NCI-H526 (cell line): ENCODE data around the gene TDRD10.

Source experiments
- DNase-seq, 2 experiments: peaks; one replicate each; lab custom pipeline; 2025; lab: John Stamatoyannopoulos, UW

TDRD10 gene, protein sequence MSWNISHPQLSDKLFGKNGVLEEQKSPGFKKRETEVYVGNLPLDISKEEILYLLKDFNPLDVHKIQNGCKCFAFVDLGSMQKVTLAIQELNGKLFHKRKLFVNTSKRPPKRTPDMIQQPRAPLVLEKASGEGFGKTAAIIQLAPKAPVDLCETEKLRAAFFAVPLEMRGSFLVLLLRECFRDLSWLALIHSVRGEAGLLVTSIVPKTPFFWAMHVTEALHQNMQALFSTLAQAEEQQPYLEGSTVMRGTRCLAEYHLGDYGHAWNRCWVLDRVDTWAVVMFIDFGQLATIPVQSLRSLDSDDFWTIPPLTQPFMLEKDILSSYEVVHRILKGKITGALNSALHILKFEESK

GRCh38 chr1:154502066-154502743 lies at the start of gene TDRD10, which contains the start of gene SHE:
TSS of gene TDRD10 (plus strand) at chr1:154502219. CDS start at chr1:154506904, 4,685 bp downstream.
TSS of gene SHE (minus strand) at chr1:154502412. CDS start at chr1:154502026, 386 bp downstream.
- peak in 1 of 2 experiments; percentile 52 for DNase-seq

DNA sequence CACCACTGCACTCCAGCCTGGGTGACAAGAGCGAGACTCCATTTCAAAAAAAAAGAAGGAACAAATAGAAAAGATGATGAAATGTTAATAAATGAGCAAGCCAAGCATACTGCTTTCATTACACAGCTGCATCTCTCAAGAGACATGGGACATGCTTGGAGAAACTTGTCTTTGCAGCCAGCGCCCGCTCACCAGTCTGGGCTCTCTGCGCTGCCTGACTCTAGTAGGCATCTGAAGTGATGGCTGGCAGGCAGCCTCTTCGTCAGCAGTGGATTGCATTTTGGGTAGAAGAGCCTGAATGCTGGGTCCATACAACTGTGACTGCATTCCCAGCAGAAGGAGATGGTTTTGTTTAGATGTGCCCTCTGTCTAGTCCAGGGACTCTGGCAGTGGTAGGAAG lies 48.9 kb upstream of the TDRD10 start:
- DNase-seq, result no peak

DNA sequence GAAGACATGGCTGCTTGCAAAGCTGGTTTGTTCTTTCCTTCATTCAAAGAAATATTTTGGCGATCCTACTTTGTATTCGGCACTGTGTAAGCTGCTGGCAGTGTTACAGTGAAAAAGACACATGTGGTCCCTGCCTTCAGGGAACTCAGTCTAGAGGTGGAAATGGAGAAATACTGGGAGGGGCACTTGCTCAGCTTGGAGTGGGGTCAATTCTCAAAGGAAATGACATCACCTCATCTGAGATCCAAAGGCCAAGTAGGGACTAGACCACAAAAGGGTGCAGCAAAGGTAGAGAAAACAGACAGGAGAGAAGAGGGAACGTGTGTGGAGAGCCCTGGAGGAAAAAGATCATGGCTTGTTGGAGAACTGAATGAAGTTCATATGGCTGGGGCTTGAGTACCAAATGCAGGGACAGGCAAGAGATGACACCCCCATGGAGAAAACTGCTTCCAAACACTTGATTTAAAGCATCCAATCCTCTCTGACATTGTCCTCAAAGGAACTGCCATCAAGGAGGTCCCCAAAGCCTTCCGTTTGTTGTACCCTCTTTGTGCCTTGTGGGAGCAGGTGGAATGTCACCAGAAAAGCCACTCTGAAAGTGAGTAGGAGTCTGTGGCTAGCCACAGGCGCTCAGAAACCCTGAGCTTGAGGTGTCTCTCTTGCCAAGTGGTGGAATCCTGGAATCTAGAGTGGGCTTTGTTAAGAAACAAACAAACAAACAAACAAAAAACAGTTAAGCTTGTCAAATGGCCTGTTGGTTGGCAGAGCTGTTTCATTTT lies 48.3 kb upstream of the TDRD10 start:
- DNase-seq, result no peak

DNA sequence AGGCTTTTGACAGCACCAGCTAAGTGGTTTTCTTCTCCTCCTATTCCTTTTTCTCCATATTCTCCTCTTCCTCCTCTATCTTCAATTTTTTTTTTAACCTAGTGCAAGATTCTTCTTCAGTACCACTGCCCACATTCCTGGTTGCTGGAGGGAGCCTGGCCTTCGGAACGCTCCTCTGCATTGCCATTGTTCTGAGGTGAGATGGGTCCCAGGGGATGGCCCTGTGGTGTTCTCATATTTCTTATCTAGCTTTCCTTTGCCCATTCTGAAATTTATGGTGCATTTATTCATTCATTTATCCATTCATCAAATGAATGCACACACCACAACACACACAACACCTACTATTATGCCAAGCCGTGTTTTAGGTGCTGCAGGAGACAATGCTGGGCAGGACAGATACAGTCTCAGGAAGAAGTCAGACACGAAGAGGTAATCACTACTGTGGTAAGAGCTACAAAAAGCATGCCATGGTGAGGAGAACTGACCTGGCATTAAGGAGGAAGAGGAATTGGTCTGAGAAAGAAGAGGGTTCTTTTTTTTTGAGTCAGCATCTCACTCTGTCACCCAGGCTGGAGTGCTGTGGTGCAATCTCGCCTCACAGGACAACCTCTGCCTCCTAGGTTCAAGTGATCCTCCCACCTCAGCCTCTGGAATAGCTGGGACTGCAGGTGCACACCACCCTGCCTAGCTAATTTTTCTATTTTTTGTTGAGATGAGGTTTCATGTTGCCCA lies 47.5 kb upstream of the TDRD10 start:
- DNase-seq, result peak; percentile 93 to 97

GRCh38 chr1:154456631-154457030 lies 45.4 kb upstream of the TDRD10 start:
- DNase-seq, result no peak

GRCh38 chr1:154459080-154459479 lies 42.9 kb upstream of the TDRD10 start:
- DNase-seq, result no peak

- DNase-seq, result no peak
Measured at GRCh38 chr1:154460695-154461260, 41.2 kb upstream of the TDRD10 start.

GRCh38 chr1:154463512-154463990 lies 38.5 kb upstream of the TDRD10 start:
- no peak for DNase-seq

DNA sequence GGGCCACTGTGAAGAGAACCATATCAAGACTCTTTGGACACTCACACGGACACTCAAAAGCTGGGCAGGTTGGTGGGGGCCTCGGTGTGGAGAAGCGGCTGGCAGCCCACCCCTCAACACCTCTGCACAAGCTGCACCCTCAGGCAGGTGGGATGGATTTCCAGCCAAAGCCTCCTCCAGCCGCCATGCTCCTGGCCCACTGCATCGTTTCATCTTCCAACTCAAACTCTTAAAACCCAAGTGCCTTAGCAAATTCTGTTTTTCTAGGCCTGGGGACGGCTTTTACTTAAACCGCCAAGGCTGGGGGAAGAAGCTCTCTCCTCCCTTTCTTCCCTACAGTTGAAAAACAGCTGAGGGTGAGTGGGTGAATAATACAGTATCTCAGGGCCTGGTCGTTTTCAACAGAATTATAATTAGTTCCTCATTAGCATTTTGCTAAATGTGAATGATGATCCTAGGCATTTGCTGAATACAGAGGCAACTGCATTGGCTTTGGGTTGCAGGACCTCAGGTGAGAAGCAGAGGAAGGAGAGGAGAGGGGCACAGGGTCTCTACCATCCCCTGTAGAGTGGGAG lies 36.3 kb upstream of the TDRD10 start:
- DNase-seq, result no peak

DNA sequence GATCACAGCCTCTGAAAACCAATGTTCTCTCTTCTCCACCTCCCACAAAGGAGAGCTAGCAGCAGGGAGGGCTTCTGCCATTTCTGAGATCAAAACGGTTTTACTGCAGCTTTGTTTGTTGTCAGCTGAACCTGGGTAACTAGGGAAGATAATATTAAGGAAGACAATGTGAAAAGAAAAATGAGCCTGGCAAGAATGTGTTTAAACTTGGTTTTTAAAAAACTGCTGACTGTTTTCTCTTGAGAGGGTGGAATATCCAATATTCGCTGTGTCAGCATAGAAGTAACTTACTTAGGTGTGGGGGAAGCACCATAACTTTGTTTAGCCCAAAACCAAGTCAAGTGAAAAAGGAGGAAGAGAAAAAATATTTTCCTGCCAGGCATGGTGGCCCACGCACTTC lies 35.8 kb upstream of the TDRD10 start:
- DNase-seq, result no peak

DNA sequence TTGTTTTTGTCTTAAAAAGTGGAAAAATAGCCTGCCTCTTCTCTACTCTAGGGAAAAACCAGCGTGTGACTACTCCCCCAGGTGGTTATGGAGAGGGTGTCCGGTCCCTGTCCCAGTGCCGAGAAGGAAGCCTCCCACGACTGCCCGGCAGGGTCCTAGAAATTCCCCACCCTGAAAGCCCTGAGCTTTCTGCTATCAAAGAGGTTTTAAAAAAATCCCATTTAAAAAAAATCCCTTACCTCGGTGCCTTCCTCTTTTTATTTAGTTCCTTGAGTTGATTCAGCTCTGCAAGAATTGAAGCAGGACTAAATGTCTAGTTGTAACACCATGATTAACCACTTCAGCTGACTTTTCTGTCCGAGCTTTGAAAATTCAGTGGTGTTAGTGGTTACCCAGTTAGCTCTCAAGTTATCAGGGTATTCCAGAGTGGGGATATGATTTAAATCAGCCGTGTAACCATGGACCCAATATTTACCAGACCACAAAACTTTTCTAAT lies 35.0 kb upstream of the TDRD10 start:
- DNase-seq, result no peak

GRCh38 chr1:154467434-154468102 lies 34.5 kb upstream of the TDRD10 start:
- no peak for DNase-seq

- DNase-seq, result no peak
Measured at GRCh38 chr1:154468535-154469250, 33.3 kb upstream of the TDRD10 start.

GRCh38 chr1:154469844-154470560 lies 32.0 kb upstream of the TDRD10 start:
- no peak for DNase-seq

GRCh38 chr1:154471304-154471703 lies 30.7 kb upstream of the TDRD10 start:
- DNase-seq, result no peak

DNA sequence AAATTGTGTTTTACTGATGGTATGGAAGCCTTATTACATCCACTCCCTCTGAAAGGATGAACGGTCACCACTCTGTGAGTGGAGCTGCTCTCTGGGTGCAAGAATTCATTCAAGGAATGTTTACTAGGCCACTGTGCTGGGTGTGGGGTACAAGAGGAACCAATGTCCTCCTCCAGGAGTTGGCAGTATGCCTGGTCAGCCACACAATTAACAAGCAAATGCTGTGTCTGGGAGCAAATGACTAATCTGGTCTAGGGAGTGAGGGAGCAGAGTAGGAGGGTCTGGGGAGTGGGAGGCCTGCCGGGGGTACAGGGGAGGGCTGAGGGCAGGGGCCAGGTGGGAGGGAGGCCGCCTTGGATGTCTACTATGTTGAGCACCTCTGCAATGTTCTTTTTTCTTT lies 27.2 kb upstream of the TDRD10 start:
- DNase-seq, result no peak

DNA sequence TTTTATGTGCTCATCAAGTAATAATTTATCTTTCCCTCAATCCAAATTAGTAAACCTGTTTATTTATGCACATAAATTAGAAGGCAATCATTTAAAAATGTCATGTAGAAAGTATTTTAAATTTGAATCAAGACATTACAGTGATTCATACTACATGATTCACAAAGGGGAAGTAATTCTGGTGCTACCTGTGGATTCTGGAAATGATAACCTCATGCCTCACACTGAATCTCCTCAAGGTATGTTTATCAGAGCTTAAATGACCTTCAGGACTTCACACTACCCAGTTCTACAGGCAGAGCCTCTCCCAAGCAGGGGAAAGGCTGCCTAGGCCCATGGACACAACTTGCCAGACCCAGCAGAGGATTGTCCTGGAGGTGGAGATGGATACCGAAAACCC lies 25.2 kb upstream of the TDRD10 start:
- no peak for DNase-seq

DNA sequence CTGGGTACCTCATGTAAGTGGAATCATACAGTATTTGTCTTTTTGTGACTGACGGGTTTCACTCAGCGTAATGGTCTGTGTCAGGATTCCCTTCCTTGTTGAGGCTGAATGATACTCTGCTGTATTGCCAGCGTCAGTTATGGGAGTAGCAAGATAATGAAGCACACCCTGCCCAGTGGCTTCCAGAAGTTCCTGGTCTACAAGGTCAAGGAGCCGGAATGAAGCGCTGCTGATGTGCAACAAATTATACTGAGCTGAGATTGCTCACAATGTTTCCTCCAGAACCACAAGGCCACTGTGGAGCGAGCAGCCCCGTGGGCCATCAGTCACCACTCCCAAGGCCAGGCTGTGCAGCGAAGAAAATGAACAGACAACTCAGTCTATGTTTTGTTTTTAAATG lies 24.0 kb upstream of the TDRD10 start:
- no peak for DNase-seq

DNA sequence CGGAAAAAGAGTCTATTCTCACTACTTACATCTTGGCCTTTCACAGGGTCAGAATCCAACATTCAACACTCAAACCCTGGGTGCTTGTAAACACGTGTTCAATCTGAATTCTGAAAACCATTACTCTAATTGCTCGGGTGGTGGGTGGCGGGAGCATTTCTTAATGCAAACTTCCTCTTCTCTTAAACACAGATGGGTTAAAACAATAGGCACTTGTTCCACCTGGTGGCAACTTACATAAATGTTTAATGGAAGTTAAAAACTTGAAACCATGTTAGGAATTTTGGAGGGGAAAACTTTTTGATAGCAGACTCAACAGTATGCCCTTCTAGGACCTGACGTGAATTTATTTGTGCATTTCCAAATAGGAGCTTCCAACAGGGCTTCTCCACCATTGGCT lies 23.4 kb upstream of the TDRD10 start:
- peak in 1 of 2 experiments; percentile 45 for DNase-seq
